ENCODE data around the gene DGKB. TPM values are rescaled to one million over a fixed set of nuclear protein-coding genes. Genes with fewer than 3 reads are reported as not detected.
A peak's percentile ranks its signal among the peaks of the same experiment; 100 is the strongest.

DGKB gene
- polyA plus RNA-seq, 1 donor, result 1.3 TPM

GRCh38 chr7:14219125-14219524 lies 683.4 kb downstream of the DGKB start:
- no peaks in the 10 kb centered on the region for H3K9me3 ChIP-seq (ENCODE audit: control insufficient read depth, low read depth, low read length)
- peaks cover 9% of the 10 kb centered on the region for H3K4me1 ChIP-seq (ENCODE audit: control insufficient read depth, insufficient read depth, low read length)
- H3K4me3 ChIP-seq (ENCODE audit: low read length), result no peak overlapping the region
- H3K36me3 ChIP-seq (ENCODE audit: control insufficient read depth, insufficient read depth, low read length), result no peaks in the 10 kb centered on the region
- peak overlapping the region; percentile 51 for H3K27ac ChIP-seq (ENCODE audit: low read length)
- H3K27me3 ChIP-seq (ENCODE audit: control insufficient read depth, insufficient read depth, low read length), result no peaks in the 10 kb centered on the region
- peak; percentile 73 to 87 for DNase-seq

- 100% methylated on average over 1 of the region's 1 CpG for WGBS (ENCODE audit: insufficient coverage, low lambda C conversion rate)
- H3K4me1 ChIP-seq (ENCODE audit: control insufficient read depth, insufficient read depth, low read length), result peaks cover 9% of the 10 kb centered on the region
- no peaks in the 10 kb centered on the region for H3K27me3 ChIP-seq (ENCODE audit: control insufficient read depth, insufficient read depth, low read length)
- DNase-seq, result no peak
- H3K9me3 ChIP-seq (ENCODE audit: control insufficient read depth, low read depth, low read length), result no peaks in the 10 kb centered on the region
- H3K4me3 ChIP-seq (ENCODE audit: low read length), result no peak overlapping the region
- peak overlapping the region; percentile 51 for H3K27ac ChIP-seq (ENCODE audit: low read length)
- H3K36me3 ChIP-seq (ENCODE audit: control insufficient read depth, insufficient read depth, low read length), result no peaks in the 10 kb centered on the region
Observed at GRCh38 chr7:14218338-14218737, 684.2 kb downstream of the DGKB start.

- Histone ChIP-seq H3K4me3 (ENCODE audit: low read length) (no peak overlapping the region), H3K27ac (ENCODE audit: low read length) (no peak overlapping the region), H3K36me3 (ENCODE audit: control insufficient read depth, insufficient read depth, low read length) (no peaks in the 10 kb centered on the region), H3K9me3 (ENCODE audit: control insufficient read depth, low read depth, low read length) (no peaks in the 10 kb centered on the region), H3K27me3 (ENCODE audit: control insufficient read depth, insufficient read depth, low read length) (no peaks in the 10 kb centered on the region), H3K4me1 (ENCODE audit: control insufficient read depth, insufficient read depth, low read length) (peaks cover 14% of the 10 kb centered on the region)
- DNase-seq, result no peak
- WGBS (ENCODE audit: insufficient coverage, low lambda C conversion rate), result no CpG with 5 or more reads among the region's 1 CpG
Observed at GRCh38 chr7:14209896-14210484, 692.6 kb downstream of the DGKB start.

- no peaks in the 10 kb centered on the region for H3K9me3 ChIP-seq (ENCODE audit: control insufficient read depth, low read depth, low read length)
- H3K27me3 ChIP-seq (ENCODE audit: control insufficient read depth, insufficient read depth, low read length), result no peaks in the 10 kb centered on the region
- no peaks in the 10 kb centered on the region for H3K36me3 ChIP-seq (ENCODE audit: control insufficient read depth, insufficient read depth, low read length)
- DNase-seq, result no peak
- no peak overlapping the region for H3K4me3 ChIP-seq (ENCODE audit: low read length)
- H3K27ac ChIP-seq (ENCODE audit: low read length), result peak overlapping the region; percentile 95
- peaks cover 15% of the 10 kb centered on the region for H3K4me1 ChIP-seq (ENCODE audit: control insufficient read depth, insufficient read depth, low read length)
Observed at GRCh38 chr7:14207711-14208110, 694.8 kb downstream of the DGKB start.

GRCh38 chr7:14207138-14207537 lies 695.4 kb downstream of the DGKB start:
- no peaks in the 10 kb centered on the region for H3K36me3 ChIP-seq (ENCODE audit: control insufficient read depth, insufficient read depth, low read length)
- H3K27ac ChIP-seq (ENCODE audit: low read length), result peak overlapping the region; percentile 95
- H3K4me1 ChIP-seq (ENCODE audit: control insufficient read depth, insufficient read depth, low read length), result peaks cover 15% of the 10 kb centered on the region
- no peaks in the 10 kb centered on the region for H3K9me3 ChIP-seq (ENCODE audit: control insufficient read depth, low read depth, low read length)
- H3K4me3 ChIP-seq (ENCODE audit: low read length), result no peak overlapping the region
- WGBS (ENCODE audit: insufficient coverage, low lambda C conversion rate), result no CpG with 5 or more reads among the region's 4 CpGs
- H3K27me3 ChIP-seq (ENCODE audit: control insufficient read depth, insufficient read depth, low read length), result no peaks in the 10 kb centered on the region
- DNase-seq, result peak; percentile 42 to 64

GRCh38 chr7:14206121-14206520 lies 696.4 kb downstream of the DGKB start:
- H3K9me3 ChIP-seq (ENCODE audit: control insufficient read depth, low read depth, low read length), result no peaks in the 10 kb centered on the region
- peak; percentile 84 to 88 for DNase-seq
- H3K36me3 ChIP-seq (ENCODE audit: control insufficient read depth, insufficient read depth, low read length), result no peaks in the 10 kb centered on the region
- H3K4me1 ChIP-seq (ENCODE audit: control insufficient read depth, insufficient read depth, low read length), result peaks cover 15% of the 10 kb centered on the region
- H3K27me3 ChIP-seq (ENCODE audit: control insufficient read depth, insufficient read depth, low read length), result no peaks in the 10 kb centered on the region
- peak overlapping the region; percentile 95 for H3K27ac ChIP-seq (ENCODE audit: low read length)
- no CpG with 5 or more reads among the region's 1 CpG for WGBS (ENCODE audit: insufficient coverage, low lambda C conversion rate)
- H3K4me3 ChIP-seq (ENCODE audit: low read length), result no peak overlapping the region

GRCh38 chr7:14201353-14201752 lies 701.2 kb downstream of the DGKB start:
- no peak for DNase-seq
- no peaks in the 10 kb centered on the region for H3K36me3 ChIP-seq (ENCODE audit: control insufficient read depth, insufficient read depth, low read length)
- H3K27ac ChIP-seq (ENCODE audit: low read length), result no peak overlapping the region
- no peaks in the 10 kb centered on the region for H3K9me3 ChIP-seq (ENCODE audit: control insufficient read depth, low read depth, low read length)
- peaks cover 10% of the 10 kb centered on the region for H3K4me1 ChIP-seq (ENCODE audit: control insufficient read depth, insufficient read depth, low read length)
- WGBS (ENCODE audit: insufficient coverage, low lambda C conversion rate), result no CpG with 5 or more reads among the region's 3 CpGs
- H3K4me3 ChIP-seq (ENCODE audit: low read length), result no peak overlapping the region
- no peaks in the 10 kb centered on the region for H3K27me3 ChIP-seq (ENCODE audit: control insufficient read depth, insufficient read depth, low read length)

GRCh38 chr7:14199336-14199735 lies 703.2 kb downstream of the DGKB start:
- Histone ChIP-seq H3K4me1 (ENCODE audit: control insufficient read depth, insufficient read depth, low read length) (no peaks in the 10 kb centered on the region), H3K36me3 (ENCODE audit: control insufficient read depth, insufficient read depth, low read length) (no peaks in the 10 kb centered on the region), H3K4me3 (ENCODE audit: low read length) (no peak overlapping the region), H3K27me3 (ENCODE audit: control insufficient read depth, insufficient read depth, low read length) (no peaks in the 10 kb centered on the region), H3K9me3 (ENCODE audit: control insufficient read depth, low read depth, low read length) (no peaks in the 10 kb centered on the region), H3K27ac (ENCODE audit: low read length) (no peak overlapping the region)
- 100% methylated on average over 1 of the region's 2 CpGs for WGBS (ENCODE audit: insufficient coverage, low lambda C conversion rate)
- no peak for DNase-seq

- Histone ChIP-seq H3K4me1 (ENCODE audit: control insufficient read depth, insufficient read depth, low read length) (no peaks in the 10 kb centered on the region), H3K36me3 (ENCODE audit: control insufficient read depth, insufficient read depth, low read length) (no peaks in the 10 kb centered on the region), H3K9me3 (ENCODE audit: control insufficient read depth, low read depth, low read length) (no peaks in the 10 kb centered on the region), H3K27me3 (ENCODE audit: control insufficient read depth, insufficient read depth, low read length) (no peaks in the 10 kb centered on the region), H3K4me3 (ENCODE audit: low read length) (no peak overlapping the region), H3K27ac (ENCODE audit: low read length) (no peak overlapping the region)
- no peak for DNase-seq
- 69% methylated on average over 2 of the region's 3 CpGs for WGBS (ENCODE audit: insufficient coverage, low lambda C conversion rate)
Observed at GRCh38 chr7:14197280-14197679, 705.3 kb downstream of the DGKB start.

- no peaks in the 10 kb centered on the region for H3K9me3 ChIP-seq (ENCODE audit: control insufficient read depth, low read depth, low read length)
- H3K27me3 ChIP-seq (ENCODE audit: control insufficient read depth, insufficient read depth, low read length), result no peaks in the 10 kb centered on the region
- no peak overlapping the region for H3K27ac ChIP-seq (ENCODE audit: low read length)
- WGBS (ENCODE audit: insufficient coverage, low lambda C conversion rate), result 100% methylated on average over 1 of the region's 2 CpGs
- no peaks in the 10 kb centered on the region for H3K36me3 ChIP-seq (ENCODE audit: control insufficient read depth, insufficient read depth, low read length)
- no peaks in the 10 kb centered on the region for H3K4me1 ChIP-seq (ENCODE audit: control insufficient read depth, insufficient read depth, low read length)
- DNase-seq, result no peak
- H3K4me3 ChIP-seq (ENCODE audit: low read length), result no peak overlapping the region
Observed at GRCh38 chr7:14196555-14196954, 706.0 kb downstream of the DGKB start.

GRCh38 chr7:14195871-14196270 lies 706.7 kb downstream of the DGKB start:
- Histone ChIP-seq H3K4me3 (ENCODE audit: low read length) (no peak overlapping the region), H3K9me3 (ENCODE audit: control insufficient read depth, low read depth, low read length) (no peaks in the 10 kb centered on the region), H3K4me1 (ENCODE audit: control insufficient read depth, insufficient read depth, low read length) (no peaks in the 10 kb centered on the region), H3K27me3 (ENCODE audit: control insufficient read depth, insufficient read depth, low read length) (no peaks in the 10 kb centered on the region), H3K36me3 (ENCODE audit: control insufficient read depth, insufficient read depth, low read length) (no peaks in the 10 kb centered on the region), H3K27ac (ENCODE audit: low read length) (no peak overlapping the region)
- no peak for DNase-seq
- no CpG with 5 or more reads among the region's 4 CpGs for WGBS (ENCODE audit: insufficient coverage, low lambda C conversion rate)

Data from large intestine (tissue), 3 donors.